Loucy (cell line): ENCODE measurements around the gene GPC5.

Source experiments
- EZH2phosphoT487 ChIP-seq: fragments of 200-600 bp; IDR thresholded peaks from 2 replicates; pipeline ENCODE4 v1.6.1; 2018; ENCODE audit warnings: antibody characterized with exemption, mild to moderate bottlenecking, moderate library complexity, borderline replicate concordance
- TF ChIP-seq, protein P1 (sequence below): fragments of 200-600 bp; sonication (generic); conservative IDR thresholded peaks from 2 replicates; pipeline ENCODE4 v1.5.1; 2014; ENCODE audit warnings: mild to moderate bottlenecking, antibody characterized with exemption, low read length

- no peak for TF ChIP-seq EZH2phosphoT487
- TF ChIP-seq, protein P1, sequence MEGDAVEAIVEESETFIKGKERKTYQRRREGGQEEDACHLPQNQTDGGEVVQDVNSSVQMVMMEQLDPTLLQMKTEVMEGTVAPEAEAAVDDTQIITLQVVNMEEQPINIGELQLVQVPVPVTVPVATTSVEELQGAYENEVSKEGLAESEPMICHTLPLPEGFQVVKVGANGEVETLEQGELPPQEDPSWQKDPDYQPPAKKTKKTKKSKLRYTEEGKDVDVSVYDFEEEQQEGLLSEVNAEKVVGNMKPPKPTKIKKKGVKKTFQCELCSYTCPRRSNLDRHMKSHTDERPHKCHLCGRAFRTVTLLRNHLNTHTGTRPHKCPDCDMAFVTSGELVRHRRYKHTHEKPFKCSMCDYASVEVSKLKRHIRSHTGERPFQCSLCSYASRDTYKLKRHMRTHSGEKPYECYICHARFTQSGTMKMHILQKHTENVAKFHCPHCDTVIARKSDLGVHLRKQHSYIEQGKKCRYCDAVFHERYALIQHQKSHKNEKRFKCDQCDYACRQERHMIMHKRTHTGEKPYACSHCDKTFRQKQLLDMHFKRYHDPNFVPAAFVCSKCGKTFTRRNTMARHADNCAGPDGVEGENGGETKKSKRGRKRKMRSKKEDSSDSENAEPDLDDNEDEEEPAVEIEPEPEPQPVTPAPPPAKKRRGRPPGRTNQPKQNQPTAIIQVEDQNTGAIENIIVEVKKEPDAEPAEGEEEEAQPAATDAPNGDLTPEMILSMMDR, result no peak
These were observed 38.1 kb upstream of the GPC5 start for GRCh38 chr13:91360246-91360751.
